Neural progenitor cell (in vitro differentiated cells): Measurements from ENCODE around the gene FGFRL1. TPM values are rescaled to one million over a fixed set of nuclear protein-coding genes. Genes with fewer than 3 reads are reported as not detected.

Experiments
- DNase-seq: peaks from one replicate; pipeline ENCODE4 v3.0.0-alpha.2; 2016; ENCODE audit warnings: low spot score
- H2AFZ ChIP-seq: fragments of 200-600 bp; sonication (generic); replicated peaks from 2 replicates; pipeline ENCODE4 v1.6.1; 2016; ENCODE audit warnings: antibody characterized with exemption
- H3F3A ChIP-seq: fragments of 200-600 bp; sonication (generic); 2 replicates; pipeline ENCODE4 v1.6.1; 2016; ENCODE audit warnings: antibody characterized with exemption, low read depth
- H3K27ac ChIP-seq: fragments of 200-600 bp; sonication (generic); 2 replicates; pipeline ENCODE4 v1.5.1; 2016; ENCODE audit warnings: mild to moderate bottlenecking
- H3K27me3 ChIP-seq: fragments of 200-600 bp; sonication (generic); 2 replicates; pipeline ENCODE4 v1.6.1; 2016; ENCODE audit warnings: mild to moderate bottlenecking, moderate library complexity
- H3K36me3 ChIP-seq: fragments of 200-600 bp; sonication (generic); 2 replicates; pipeline ENCODE4 v1.5.1; 2016
- H3K4me1 ChIP-seq: fragments of 200-600 bp; sonication (generic); 2 replicates; pipeline ENCODE4 v1.6.1; 2016; ENCODE audit warnings: mixed run types
- H3K4me2 ChIP-seq: fragments of 200-600 bp; sonication (generic); 2 replicates; pipeline ENCODE4 v1.6.1; 2016
- H3K4me3 ChIP-seq: fragments of 200-600 bp; sonication (generic); 2 replicates; pipeline ENCODE4 v1.5.1; 2016
- H3K79me2 ChIP-seq: fragments of 200-600 bp; sonication (generic); 2 replicates; pipeline ENCODE4 v1.6.1; 2016; ENCODE audit warnings: low read depth
- H3K9ac ChIP-seq: fragments of 200-600 bp; sonication (generic); 2 replicates; pipeline ENCODE4 v1.6.1; 2016
- H3K9me3 ChIP-seq: fragments of 200-600 bp; sonication (generic); 2 replicates; pipeline ENCODE4 v1.5.1; 2016; ENCODE audit warnings: low read depth
- H4K20me1 ChIP-seq: fragments of 200-600 bp; sonication (generic); 2 replicates; pipeline ENCODE4 v1.6.1; 2016; ENCODE audit warnings: low read depth
- H3K27ac Mint-ChIP-seq: 3 replicates; pipeline ENCODE4 v1.8.0; 2021; ENCODE audit warnings: mixed read lengths
- H3K27me3 Mint-ChIP-seq: 2 replicates; pipeline ENCODE4 v1.8.0; 2022; ENCODE audit warnings: low read depth, mild to moderate bottlenecking, inconsistent platforms, moderate library complexity, mixed read lengths; ENCODE audit not compliant: insufficient read depth
- H3K36me3 Mint-ChIP-seq: 3 replicates; pipeline ENCODE4 v1.8.0; 2021; ENCODE audit warnings: mixed read lengths
- H3K4me1 Mint-ChIP-seq: 3 replicates; pipeline ENCODE4 v1.8.0; 2021; ENCODE audit warnings: mixed read lengths
- H3K4me3 Mint-ChIP-seq: 3 replicates; pipeline ENCODE4 v1.8.0; 2021; ENCODE audit warnings: mild to moderate bottlenecking, moderate library complexity, mixed read lengths
- H3K9me3 Mint-ChIP-seq: 3 replicates; pipeline ENCODE4 v1.8.0; 2020; ENCODE audit warnings: mixed read lengths
- CTCF ChIP-seq: fragments of 200-600 bp; sonication (generic); IDR thresholded peaks from 2 replicates; pipeline ENCODE4 v1.5.1; 2017; ENCODE audit warnings: antibody characterized with exemption, mild to moderate bottlenecking
- EZH2 ChIP-seq: fragments of 200-600 bp; sonication (generic); IDR thresholded peaks from 2 replicates; pipeline ENCODE4 v1.6.1; 2017; ENCODE audit warnings: antibody characterized with exemption, mild to moderate bottlenecking, moderate library complexity
- EZH2phosphoT487 ChIP-seq: fragments of 200-600 bp; sonication (generic); IDR thresholded peaks from 2 replicates; pipeline ENCODE4 v1.6.1; 2017; ENCODE audit warnings: antibody characterized with exemption
- total RNA-seq: library from RNA; depleted of rRNA; stranded (reverse); fragments of >200 nt; gene quantifications from 2 replicates; pipeline ENCODE4 v1.2.3, GENCODE V29; 2015; ENCODE audit warnings: low replicate concordance

The FGFRL1 gene
- total RNA-seq, 1 donor from 2014 or later, result 9.6 TPM

GRCh38 chr4:963276-964225 lies 47.9 kb upstream of the FGFRL1 start:
- Histone ChIP-seq H4K20me1 (peaks cover 4% of the 10 kb centered on the region), H3K27me3 (peaks cover 20% of the 10 kb centered on the region), H3K79me2 (no peaks in the 10 kb centered on the region), H3K4me3 (no peak overlapping the region), H3K9ac (no peak overlapping the region), H3F3A (no peaks in the 10 kb centered on the region), H3K9me3 (no peaks in the 10 kb centered on the region), H3K4me1 (no peaks in the 10 kb centered on the region), H3K27ac (no peak overlapping the region), H2AFZ (no peak overlapping the region), H3K36me3 (no peaks in the 10 kb centered on the region), H3K4me2 (no peak overlapping the region)
- TF ChIP-seq CTCF, result no peak
- no peak for TF ChIP-seq EZH2
- no peak for TF ChIP-seq EZH2phosphoT487
- H3K27me3 Mint-ChIP-seq, result peaks cover 1% of the 10 kb centered on the region
- peaks cover 3% of the 10 kb centered on the region for H3K36me3 Mint-ChIP-seq
- no peak for DNase-seq
- H3K4me1 Mint-ChIP-seq, result peaks cover 3% of the 10 kb centered on the region
- no peak overlapping the region for H3K4me3 Mint-ChIP-seq
- H3K9me3 Mint-ChIP-seq, result no peaks in the 10 kb centered on the region
- H3K27ac Mint-ChIP-seq, result no peak overlapping the region

DNA sequence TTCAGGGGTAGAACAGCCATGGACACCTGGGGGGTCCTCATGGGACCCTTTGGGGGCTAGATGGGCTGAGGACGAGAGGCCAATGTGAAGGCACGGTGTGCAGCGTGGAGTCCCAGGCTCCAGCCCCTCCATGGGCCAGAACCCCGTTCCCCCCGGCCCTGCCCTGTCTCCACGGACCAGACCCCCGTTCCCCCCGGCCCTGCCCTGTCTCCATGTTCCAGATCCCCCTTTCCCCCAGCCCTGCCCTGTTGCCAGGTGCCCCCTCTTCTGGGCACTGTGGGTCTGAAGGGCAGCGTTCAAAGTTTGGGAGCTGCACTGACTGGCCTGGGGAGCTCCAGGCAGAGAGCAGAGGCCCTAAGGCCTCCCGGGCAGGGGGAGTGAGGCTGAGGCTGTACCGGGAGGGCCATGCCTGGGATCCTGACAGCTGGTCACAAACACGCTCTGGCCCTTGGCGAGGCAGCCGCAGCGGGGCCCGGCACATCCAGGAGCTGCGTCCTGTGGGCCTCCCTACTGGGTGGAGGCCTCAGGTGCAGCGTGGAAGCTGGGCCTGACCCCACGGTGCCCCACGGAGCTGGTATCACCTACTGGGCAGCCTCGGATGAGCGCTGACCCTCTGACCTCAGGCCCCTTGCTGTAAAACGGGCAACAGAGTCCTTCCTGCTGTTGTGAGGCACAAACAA lies 46.9 kb upstream of the FGFRL1 start:
- Histone ChIP-seq H3K4me1 (no peaks in the 10 kb centered on the region), H3K36me3 (no peaks in the 10 kb centered on the region), H3K9me3 (no peaks in the 10 kb centered on the region), H3K4me3 (no peak overlapping the region), H4K20me1 (peaks cover 11% of the 10 kb centered on the region), H2AFZ (no peak overlapping the region), H3F3A (no peaks in the 10 kb centered on the region), H3K27me3 (peaks cover 28% of the 10 kb centered on the region), H3K79me2 (no peaks in the 10 kb centered on the region), H3K27ac (no peak overlapping the region), H3K4me2 (no peak overlapping the region), H3K9ac (no peak overlapping the region)
- TF ChIP-seq EZH2 (no peak), CTCF (no peak), EZH2phosphoT487 (no peak)
- H3K4me3 Mint-ChIP-seq, result no peak overlapping the region
- no peaks in the 10 kb centered on the region for H3K4me1 Mint-ChIP-seq
- no peaks in the 10 kb centered on the region for H3K36me3 Mint-ChIP-seq
- H3K27ac Mint-ChIP-seq, result no peak overlapping the region
- DNase-seq, result no peak
- H3K9me3 Mint-ChIP-seq, result no peaks in the 10 kb centered on the region
- no peaks in the 10 kb centered on the region for H3K27me3 Mint-ChIP-seq

GRCh38 chr4:965048-965765 lies 46.2 kb upstream of the FGFRL1 start:
- TF ChIP-seq EZH2phosphoT487 (no peak), EZH2 (no peak), CTCF (no peak)
- no peaks in the 10 kb centered on the region for H3K79me2 ChIP-seq
- no peak overlapping the region for H3K4me3 Mint-ChIP-seq
- H4K20me1 ChIP-seq, result peaks cover 11% of the 10 kb centered on the region
- H3K27ac ChIP-seq, result no peak overlapping the region
- H3K27me3 ChIP-seq, result peaks cover 34% of the 10 kb centered on the region
- no peaks in the 10 kb centered on the region for H3K4me1 Mint-ChIP-seq
- H3K9ac ChIP-seq, result no peak overlapping the region
- no peak for DNase-seq
- no peak overlapping the region for H3K4me3 ChIP-seq
- H3K9me3 ChIP-seq, result no peaks in the 10 kb centered on the region
- no peak overlapping the region for H3K4me2 ChIP-seq
- no peaks in the 10 kb centered on the region for H3K36me3 Mint-ChIP-seq
- H3K27ac Mint-ChIP-seq, result no peak overlapping the region
- no peak overlapping the region for H2AFZ ChIP-seq
- H3K9me3 Mint-ChIP-seq, result no peaks in the 10 kb centered on the region
- no peaks in the 10 kb centered on the region for H3F3A ChIP-seq
- H3K27me3 Mint-ChIP-seq, result no peaks in the 10 kb centered on the region
- no peaks in the 10 kb centered on the region for H3K4me1 ChIP-seq
- H3K36me3 ChIP-seq, result no peaks in the 10 kb centered on the region
